Measurements from ENCODE around the gene DNAH12.
A peak's percentile ranks its signal among the peaks of the same experiment; 100 is the strongest.

The DNAH12 gene, protein sequence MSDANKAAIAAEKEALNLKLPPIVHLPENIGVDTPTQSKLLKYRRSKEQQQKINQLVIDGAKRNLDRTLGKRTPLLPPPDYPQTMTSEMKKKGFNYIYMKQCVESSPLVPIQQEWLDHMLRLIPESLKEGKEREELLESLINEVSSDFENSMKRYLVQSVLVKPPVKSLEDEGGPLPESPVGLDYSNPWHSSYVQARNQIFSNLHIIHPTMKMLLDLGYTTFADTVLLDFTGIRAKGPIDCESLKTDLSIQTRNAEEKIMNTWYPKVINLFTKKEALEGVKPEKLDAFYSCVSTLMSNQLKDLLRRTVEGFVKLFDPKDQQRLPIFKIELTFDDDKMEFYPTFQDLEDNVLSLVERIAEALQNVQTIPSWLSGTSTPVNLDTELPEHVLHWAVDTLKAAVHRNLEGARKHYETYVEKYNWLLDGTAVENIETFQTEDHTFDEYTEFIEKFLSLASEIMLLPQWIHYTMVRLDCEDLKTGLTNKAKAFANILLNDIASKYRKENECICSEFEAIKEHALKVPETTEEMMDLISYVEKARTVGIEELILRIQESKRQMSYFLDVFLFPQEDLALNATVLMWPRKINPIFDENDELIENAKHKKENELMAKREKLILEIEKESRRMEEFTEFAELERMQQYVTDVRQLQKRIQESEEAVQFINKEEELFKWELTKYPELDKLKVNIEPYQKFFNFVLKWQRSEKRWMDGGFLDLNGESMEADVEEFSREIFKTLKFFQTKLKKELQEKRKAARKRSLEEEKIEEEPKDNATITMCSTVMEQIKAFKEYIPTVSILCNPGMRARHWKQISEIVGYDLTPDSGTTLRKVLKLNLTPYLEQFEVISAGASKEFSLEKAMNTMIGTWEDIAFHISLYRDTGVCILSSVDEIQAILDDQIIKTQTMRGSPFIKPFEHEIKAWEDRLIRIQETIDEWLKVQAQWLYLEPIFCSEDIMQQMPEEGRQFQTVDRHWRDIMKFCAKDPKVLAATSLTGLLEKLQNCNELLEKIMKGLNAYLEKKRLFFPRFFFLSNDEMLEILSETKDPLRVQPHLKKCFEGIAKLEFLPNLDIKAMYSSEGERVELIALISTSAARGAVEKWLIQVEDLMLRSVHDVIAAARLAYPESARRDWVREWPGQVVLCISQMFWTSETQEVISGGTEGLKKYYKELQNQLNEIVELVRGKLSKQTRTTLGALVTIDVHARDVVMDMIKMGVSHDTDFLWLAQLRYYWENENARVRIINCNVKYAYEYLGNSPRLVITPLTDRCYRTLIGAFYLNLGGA (N-terminal part only)
- total RNA-seq, result 0 to 0.42 reads per million in 2 donors

DNA sequence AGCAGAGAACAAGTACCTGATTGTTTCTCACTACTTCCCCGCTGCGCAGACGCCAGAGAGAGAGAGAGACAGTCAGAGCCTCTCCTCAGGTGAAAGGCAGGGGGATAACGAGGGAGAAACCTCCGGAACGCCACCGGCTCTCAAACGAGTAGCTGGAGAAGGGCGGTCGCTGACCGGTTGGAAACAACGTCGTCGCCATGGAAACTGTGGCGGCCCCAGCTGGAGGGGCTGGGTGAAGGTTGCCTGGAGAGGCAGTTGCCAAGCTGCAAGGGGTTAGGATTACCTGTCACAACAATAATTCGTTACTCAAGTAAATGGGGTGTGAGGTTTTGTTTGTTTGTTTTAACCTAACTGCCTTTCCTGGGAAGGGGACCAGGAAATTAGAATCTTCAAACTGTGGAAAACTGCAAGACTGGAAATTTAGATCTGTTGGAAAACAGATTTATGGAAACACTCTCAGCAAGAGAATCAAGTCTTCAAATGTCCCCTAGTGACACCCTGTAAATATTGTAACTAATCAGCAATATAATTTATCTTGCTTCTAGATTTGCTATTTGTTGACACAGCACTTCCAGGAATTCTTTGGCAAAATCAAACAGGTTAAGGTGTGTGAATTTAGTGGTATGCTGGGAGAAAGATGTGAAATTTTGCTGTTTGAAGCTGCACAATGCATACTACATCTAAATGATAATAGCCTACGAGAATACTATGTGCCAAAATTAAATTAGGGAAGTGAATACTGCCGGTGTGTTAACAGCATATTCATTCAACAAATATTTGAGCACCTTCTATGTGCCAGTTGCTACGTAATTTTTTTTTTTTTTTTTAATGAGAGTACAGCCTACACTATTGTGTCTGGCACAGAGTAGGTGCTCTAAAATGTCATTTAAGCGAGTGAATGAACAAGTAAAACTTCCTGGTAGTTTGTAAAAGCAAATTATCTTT, at the start of gene DNAH12:
Gene DNAH12, minus strand, starts transcription at position 164 of the 945 bp plus-strand sequence. CDS start 1,474 bp downstream, outside the sequence.
- no peak for DNase-seq

DNA sequence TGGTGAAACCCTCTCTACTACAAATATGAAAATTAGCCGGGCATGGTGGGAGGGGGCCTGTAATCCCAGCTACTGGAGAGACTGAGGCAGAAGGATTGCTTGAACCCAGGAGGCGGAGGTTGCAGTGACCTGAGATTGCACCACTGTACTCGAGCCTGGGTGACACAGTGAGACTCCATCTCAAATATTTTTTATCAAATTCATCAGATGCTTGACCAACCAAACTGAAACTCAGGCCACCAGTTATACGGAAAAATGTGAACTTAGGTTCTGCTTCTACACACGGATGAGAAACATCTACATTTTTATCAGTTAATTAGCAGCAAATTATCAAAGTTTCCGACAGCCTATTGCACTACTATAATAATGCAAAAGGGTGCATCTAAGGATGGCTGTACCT, 48.2 kb upstream of the DNAH12 start:
- no peak for DNase-seq

DNA sequence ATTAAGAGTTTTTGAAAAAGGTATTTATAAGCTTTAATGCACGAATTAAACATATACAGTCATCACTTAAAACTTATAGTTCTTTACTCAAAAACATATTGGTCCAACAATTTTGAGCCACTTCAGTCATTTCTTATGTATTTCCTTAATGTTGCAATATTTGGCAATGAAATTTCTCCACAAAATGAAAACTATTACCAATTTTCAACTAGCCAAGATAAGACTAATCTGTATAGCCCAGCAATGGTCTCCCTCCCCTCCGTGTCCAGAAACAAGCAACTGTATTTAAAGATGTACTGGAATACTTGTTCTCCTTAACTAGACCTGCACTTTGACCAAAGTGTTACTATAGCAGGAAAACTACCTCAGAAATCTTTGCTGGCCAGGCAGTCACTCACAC, 43.8 kb upstream of the DNAH12 start:
- DNase-seq, result no peak

DNA sequence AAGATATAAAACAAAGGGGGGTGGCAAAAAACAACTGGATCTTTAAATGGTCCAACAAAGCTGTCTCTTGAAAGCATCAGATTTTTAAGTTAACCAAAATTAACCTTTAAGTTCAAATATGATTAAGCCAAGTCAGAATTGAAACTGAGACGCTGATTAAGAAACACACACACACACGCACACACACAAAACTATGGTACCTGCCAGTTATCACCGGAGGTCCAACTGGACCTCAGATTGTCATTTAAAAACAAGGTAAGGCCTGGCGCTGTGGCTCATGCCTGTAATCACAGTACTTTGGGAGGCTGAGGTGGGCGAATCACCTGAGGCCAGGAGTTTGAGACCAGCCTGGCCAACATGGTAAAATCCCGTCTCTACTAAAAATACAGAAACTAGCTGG, 42.6 kb upstream of the DNAH12 start:
- DNase-seq, result no peak

DNA sequence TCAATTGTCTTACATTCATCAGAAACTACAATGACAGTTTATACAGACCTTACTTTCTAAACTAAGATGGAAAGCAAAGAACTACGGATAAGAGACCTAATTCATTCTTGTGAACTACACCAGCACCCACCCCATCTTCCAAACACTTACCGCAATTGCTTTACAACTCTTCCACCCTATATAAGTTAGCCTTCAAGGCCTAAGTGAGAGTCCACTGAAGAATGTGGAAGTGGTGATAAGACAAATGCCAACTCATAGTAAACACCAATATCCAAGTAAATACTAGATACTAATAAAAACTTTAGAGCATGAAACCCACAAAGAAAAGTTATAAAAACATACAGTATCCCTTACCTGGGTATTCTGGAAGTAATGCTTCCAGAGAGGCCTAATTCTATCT, 39.4 kb upstream of the DNAH12 start:
- no peak for DNase-seq

DNA sequence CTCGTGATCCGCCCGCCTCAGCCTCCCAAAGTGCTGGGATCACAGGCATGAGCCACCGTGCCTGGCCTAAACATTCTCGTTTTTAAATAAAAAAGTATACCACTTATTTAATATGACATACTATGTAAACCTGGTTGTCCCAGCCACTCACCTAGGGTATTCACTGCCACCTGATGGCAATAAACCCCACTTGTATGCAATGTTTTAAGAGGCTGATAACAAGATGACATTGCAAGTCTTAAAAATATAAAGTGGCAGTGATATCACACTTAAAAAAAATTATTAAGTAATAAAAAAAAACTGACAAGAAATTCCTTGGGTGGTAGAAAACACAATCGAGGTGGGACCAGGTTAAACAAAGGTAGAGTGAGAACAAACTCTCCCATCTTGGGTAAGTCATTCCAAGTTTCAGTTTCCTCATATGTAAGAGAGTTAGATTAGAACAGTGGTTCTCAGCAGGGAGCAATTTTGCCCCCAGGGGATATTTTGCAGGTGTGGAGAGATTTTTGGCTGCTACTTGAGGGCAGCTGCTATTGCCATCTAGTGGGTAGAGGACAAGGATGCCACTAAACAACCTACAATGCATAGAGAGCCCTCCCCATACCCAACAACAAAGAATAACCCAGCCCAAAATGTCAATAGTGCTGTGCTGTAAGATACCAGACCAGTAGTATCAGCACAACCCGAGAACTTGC, 38.5 kb upstream of the DNAH12 start:
- no peak for DNase-seq

DNA sequence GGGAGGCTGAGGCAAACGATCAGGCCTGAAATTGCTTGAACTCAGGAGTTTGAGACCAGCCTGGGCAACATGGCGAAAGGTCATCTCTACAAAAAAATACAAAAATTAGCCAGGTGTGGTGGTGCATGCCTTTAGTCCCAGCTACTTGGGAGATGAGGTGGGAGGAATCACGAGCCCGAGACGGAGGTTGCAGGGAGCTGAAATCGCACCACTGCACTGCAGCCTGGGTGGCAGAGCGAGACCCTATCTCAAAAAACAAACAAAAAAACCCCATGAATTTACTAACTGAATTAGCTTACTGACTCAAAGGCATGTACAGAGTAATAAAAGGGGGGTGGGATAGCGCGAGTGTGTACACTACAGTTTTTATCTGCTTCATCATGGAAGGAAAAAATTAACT, 33.7 kb upstream of the DNAH12 start:
- no peak for DNase-seq

DNA sequence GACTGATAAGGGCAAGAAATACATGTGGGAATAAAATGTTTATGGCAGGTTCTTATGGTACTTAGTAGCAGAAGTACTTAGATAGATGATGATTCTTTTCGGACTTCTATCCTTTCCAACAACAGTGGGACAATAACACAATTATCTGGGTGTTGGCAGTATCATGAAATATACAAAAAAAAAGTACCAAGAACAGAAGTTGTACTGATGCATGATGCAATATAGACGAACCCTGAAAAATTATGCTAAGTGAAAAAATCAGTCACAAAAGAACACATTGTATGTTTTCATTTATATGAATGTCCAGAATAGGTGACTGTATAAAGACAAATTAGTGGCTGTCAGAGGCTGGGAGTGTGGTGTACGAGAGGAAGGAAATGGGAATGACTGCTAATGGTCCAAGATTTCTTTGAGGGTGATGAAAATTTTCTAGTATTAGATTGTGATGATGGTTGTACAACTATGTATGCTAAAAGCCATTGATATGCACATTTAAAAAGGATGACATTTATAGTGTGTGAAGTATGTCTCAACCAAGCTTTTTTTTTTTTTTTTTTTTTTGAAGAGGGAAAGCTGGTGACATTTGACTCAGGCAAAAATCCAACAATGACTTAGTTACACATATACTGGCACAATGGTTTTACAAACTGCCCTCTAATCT, 32.0 kb upstream of the DNAH12 start:
- DNase-seq, result no peak

DNA sequence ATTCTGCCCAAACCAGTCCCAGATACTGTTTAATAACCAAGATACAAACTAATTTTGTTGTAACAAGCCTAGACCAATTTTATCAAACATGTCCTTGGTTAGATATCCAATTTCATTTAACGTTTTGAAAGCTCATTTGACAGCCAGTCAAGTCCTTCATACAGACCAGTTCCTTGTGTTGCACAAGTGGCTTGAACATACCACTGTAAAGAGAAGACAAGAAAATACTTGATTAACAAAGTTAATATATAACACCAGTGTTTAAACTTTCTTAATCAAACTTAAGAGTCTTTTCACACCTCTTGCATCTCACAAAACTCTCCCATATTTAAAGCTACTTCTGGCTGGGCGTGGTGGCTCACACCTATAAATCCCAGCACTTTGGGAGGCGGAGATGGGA, 28.0 kb upstream of the DNAH12 start:
- no peak for DNase-seq

DNA sequence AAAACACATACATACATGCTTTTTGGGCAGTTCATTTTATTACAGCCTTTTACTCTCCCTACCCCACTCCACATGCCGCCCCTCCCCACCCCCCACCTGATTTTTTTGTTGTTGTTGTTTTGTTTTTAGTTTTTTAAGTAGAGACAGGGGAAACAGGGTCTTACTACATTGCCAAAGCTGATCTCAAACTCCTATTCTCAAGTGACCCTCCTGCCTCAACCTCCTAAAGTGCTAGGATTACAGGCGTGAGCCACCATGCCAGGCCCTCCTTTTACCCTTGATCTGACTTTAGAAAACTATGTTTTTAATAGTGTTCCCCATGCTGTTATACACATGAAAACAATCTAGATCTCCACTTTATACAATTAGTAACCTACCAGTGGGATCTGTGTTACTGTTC, 26.7 kb upstream of the DNAH12 start:
- no peak for DNase-seq

DNA sequence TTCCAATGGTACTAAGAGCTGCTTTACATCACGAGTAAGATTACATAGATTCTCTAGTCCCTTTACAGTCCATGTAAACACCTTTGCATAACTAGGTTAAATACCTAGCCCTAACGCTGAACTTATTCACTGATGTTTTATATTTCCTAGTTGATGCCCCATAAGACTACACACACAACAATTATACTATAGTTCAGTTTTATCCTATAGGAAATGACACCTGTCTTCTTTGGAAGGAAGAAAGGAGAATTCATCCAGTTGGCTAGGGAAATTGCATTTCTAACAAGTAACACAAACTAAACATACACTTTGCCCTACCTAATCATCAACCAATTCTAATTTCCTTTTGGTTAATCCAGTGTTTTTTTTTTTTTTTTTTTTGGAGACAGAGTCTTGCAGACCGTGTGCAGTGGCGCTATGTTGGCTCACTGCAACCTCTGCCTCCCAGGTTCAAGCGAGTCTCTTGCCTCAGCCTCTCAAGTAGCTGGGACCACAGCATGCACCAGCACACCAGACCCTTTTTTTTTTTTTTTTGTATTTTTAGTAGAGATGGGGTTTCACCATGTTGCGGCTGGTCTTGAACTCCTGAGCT, 25.8 kb upstream of the DNAH12 start:
- DNase-seq, result no peak

DNA sequence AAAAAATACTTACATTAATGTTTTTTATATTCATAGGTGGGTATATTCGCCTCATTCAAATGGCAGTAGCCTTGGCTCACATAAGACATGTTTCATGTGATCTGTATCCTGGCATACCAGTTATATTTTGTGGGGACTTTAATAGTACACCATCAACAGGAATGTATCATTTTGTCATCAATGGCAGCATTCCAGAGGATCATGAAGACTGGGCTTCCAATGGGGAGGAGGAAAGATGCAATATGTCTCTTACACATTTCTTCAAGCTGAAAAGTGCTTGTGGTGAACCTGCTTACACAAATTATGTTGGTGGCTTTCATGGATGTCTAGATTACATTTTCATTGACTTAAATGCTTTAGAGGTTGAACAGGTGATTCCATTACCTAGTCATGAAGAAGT, 15.4 kb upstream of the DNAH12 start:
- DNase-seq, result no peak

DNA sequence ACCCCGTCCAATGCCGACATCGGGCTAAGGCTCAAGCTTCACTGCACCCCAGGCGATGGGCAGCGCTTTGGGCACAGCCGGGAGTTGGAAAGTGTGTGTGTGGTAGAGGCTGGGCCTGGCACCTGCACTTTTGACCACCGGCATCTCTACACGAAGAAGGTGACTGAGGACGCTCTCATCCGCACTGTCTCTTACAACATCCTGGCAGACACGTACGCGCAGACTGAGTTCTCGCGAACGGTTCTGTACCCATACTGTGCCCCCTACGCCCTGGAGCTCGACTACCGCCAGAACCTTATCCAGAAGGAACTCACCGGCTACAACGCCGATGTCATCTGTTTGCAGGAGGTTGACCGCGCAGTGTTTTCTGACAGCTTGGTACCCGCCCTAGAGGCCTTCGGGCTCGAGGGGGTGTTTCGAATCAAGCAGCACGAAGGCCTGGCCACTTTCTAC, 13.0 kb upstream of the DNAH12 start:
- DNase-seq, result peak; percentile 8

DNA sequence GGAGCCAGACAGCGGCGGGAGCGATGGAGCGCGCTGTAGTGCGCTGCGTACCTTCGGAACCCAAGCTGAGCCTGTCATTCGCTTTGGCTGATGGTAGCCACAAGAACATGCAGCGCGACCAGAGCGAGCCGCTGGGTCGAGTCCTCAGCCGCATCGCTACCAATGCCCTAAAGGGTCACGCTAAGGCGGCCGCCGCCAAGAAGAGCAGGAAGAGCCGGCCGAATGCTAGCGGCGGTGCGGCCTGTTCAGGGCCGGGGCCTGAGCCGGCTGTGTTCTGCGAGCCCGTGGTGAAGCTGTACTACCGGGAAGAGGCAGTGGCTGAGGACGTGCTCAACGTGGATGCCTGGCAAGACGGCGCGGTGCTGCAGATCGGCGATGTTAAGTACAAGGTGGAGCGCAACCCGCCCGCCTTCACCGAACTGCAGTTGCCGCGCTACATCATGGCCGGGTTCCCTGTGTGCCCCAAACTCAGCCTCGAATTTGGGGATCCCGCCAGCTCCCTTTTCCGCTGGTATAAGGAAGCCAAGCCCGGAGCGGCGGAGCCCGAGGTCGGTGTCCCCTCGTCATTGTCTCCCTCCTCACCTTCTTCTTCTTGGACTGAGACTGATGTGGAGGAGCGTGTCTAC, 12.4 kb upstream of the DNAH12 start:
- peak; percentile 22 for DNase-seq

DNA sequence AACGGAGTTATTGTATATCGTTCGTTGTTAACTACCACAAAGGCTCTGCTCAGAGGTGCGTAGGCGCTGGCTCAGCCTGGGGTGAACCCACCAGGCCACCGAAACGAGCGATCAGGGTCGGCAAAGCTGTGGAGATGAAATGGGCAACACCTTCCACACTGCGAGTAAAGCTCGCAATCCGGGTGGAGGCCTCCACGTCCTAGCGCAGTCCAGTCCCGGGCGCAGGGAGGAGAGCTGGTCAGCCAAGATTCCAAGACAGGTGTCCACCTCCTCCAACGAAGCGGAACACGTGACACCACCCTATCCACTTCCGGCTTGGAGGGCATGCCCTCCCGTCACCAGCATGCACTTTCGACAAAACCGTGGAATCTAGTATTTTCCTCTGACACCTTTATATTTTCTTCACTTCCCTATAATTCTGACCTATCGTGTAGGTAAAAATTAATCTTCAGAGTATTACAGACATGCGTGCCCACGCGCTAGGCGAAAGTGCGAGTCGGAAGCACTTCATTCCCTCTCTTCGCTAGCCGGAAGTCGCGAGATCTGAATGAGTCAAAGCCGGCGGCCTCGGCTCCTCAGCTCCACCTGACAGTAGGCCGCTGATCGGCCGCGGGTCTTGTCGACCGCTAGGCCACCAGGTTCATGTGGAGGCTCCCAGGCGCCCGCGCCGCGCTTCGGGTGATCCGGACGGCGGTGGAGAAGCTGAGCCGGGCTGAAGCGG, 11.8 kb upstream of the DNAH12 start, which contains the start of gene PDE12:
Gene PDE12, plus strand, starts transcription at position 537 of the 721 bp plus-strand sequence. Its CDS starts 106 bp downstream, at position 643.
- DNase-seq, result peak; percentile 67

DNA sequence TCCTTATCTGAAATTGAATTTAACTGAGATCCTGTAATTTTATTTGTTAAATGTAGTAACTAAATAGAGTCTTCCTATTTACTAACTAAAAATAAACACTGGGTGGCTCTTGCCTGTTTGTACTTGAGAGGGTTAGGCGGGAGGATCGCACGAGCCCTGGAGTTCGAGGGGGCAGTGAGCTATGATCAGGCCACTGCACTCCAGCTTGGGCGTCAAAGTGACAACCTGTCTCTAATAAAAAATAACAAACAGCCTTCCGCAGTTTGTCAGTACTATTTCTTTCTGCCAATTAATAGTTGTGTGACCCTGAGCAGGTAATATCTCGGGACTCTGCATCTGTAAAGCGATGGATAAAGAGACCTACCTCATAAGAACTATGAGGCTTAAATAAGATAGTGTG, 11.2 kb upstream of the DNAH12 start:
- DNase-seq, result no peak

DNA sequence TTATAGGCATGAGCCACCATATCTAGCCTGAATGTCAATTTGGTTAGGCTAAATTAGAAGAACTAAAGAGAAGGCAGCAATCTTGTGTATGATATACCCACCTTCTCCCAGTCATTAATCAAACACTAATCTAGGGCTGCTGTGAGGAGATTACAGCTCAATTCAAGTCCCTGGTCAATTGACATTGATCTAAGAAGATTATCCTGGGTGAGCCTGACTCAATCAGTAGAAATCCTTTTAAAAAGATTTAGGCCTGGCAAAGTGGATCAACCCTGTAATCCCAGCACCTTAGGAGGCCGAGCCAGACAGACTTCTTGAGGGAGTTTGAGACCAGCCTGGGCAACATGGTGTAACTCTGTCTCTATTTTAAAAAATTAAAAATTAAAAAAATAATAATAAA, 2.5 kb upstream of the DNAH12 start:
- no peak for DNase-seq

DNA sequence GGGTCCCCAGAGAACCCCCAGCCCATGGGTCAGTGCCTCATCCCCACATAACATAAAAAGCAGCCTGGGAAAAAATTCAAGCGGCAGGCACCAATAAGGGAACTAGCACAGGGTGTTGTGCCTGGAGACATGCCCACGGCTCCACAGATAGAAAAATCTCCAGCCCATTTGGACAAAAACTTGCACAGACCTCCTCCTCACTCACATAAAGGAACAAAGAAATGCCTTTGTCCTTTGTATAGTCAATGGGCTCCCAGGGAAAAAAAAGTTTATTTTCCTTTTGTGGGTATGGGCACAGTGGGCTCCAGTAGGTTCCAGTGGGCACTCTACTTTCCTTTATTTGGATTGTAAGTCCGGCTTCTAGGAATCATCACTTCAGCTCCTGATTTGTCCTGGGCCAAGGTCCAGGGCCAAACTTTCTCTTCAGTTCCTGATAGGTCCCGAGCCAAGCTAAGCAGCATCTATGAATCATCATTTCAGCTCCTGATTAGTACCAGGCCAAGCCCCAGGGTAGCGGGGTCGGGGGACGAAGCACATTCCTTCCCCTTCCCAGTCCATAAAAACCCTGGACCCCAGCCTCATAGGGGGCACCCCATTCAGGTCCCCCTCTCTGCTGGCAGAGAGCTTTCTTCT, 1.6 kb upstream of the DNAH12 start:
- DNase-seq, result no peak
